Pons (tissue), 1 donor: ENCODE measurements around the gene CRYBA1.

ENCODE experiments used
- DNase-seq: peaks from one replicate; pipeline ENCODE4 v3.0.0-alpha.2; 2016; ENCODE audit warnings: low spot score

The CRYBA1 gene

GRCh38 chr17:29283496-29283895 is 36.8 kb downstream of the CRYBA1 start:
- DNase-seq: no peak

DNA sequence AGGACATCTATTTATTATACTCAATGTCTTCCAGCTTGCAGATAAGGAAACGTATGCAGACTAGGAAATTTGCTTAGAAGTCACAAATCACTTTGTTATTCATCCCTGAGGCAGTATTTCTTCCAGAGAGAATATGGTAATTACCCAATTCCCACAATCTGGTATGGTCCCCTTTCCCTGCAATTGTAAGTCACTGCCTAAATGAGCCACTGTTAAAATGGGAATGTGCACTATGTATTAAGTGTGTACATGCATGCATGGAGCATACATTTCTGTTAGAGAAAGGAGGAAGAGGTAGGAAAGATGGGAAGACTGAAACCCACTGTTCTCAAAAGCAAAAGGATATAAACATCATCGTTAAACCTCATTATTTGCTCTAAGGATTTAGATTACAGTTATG is 37.3 kb downstream of the CRYBA1 start:
- no peak for DNase-seq

DNA sequence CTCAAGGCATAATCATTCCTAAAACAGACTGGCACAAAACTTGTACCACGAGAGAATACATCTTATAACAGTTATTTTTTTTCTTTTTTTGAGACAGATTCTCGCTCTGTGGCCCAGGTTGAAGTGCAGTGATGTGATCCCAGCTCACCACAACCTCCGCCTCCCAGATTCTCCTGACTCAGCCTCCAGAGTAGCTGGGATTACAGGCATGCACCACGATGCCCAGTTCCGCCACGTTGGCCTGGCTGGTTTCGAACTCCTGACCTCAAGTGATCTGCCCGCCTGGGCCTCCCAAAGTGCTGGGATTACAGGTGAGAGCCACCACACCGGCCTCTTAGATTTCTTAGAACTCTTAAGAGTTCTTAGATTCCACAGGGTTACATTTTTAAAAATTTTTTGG is 43.2 kb downstream of the CRYBA1 start:
- DNase-seq: no peak

DNA sequence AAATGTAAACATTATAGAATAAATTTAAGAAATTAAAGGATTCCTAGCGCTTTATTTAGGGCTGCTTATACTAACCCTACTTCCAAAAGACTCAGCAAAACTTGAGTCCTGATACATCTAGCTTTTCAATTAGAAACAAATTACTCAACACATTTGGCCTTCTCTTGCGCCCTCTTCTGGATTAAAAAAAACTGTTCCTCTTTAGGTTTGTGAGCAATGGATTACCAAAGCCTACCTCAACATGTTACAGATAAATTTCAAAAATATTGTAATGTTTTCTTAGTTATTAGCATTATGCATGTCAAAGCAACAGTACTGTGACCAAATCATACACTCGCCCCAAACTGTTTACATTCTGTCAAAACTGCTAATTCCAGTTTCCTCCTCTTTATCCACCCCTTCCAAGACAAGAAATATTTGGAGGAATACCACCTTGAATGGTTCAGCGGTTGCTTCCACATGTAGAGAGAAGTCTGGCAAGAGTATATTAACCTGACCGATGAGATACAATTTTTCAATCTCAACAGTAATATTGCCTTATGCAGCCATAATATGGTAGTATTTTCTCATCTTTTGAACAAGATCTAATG is 44.6 kb downstream of the CRYBA1 start:
- peak; percentile 91 for DNase-seq

GRCh38 chr17:29292071-29292991 is 45.7 kb downstream of the CRYBA1 start:
- peak; percentile 47 for DNase-seq

- peak; percentile 43 for DNase-seq
Observed at GRCh38 chr17:29292992-29293889, 46.6 kb downstream of the CRYBA1 start.

DNA sequence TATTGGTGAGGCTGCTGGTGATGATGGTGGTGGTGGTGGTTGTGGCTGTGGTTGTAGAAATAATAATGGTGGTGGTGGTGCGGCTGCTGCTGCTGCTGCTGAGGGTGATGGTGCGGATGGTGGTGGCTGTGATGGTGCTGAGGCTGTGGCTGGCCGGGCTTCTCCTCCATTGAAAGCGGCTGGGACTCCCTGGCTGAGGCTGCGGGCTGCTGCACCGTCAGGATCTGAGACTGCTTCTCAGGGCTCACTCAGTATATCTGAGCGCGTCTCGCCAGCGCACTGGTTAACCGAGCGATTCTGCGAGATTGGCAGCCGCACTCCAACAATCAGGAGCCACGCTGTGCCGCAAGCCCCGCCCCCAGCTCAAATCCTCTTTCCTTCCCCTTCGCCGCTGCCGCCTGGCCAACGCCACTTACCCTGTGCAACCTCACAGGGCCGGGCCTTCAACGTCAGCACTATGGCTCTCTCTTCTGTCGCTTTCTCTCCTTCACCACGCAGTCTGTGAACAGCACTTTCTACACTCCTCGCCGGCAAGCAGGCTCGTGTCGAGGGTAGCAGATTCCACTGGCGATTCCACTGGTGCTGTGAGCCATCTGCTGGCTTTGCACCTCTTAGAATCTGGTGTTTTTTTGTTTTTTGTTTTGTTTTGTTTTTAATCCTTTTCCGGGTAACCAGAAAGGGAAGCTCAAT is 47.4 kb downstream of the CRYBA1 start, which contains the start of gene NUFIP2:
TSS of gene NUFIP2 (minus strand) at position 259 of the 690 bp plus-strand sequence. CDS start at position 170, 89 bp downstream.
- DNase-seq: peak; percentile 100

DNA sequence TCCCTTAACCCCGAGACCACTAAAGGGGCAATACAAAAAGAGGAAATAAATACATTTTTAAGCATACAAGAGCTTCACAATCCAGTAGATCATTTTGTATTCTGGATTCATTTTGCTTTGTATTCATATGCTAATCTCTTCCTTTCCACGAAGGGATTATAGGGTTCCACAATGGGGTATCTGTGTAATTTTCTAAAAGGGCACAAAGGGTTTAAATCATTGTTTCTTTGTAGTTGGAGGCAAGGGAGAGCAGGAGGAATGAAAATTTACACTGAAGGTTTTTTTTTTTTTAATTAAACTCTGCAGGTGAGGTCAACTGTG is 47.9 kb downstream of the CRYBA1 start:
- DNase-seq: no peak

DNA sequence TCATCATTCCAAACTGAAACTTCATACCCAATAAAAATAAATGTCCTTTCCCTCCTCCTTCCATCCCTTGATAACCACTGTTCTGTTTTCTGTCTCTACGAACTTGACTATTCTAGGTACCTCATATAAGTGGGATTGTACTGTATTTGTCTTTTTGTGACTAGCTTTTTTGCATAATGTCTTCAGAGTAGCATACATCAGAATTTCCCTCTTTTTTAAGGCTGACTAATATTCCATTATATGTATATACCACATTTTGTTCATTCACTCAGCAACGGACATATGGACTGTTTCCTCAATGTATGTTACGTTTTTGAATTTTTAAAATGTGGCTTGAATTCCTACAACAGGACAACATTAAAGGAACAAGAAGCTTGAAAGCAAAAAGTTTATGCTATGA is 48.8 kb downstream of the CRYBA1 start:
- no peak for DNase-seq

DNA sequence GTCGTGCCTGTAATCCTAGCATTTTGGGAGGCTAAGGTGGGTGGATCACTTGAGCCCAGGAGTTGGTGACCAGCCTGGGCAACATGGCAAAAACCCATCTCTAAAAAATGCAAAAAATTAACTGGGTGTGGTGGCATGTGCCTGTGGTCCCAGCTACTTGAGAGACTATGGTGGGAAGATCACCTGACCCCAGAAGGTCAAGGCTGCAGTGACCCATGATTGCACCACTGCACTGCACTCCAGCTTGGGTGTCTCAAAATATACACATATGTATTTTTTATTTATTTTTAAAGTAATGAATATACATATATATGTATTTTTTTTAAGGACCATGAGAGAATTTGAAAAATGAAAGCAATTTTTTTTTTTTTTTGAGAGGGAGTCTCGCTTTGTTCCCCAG is 52.4 kb downstream of the CRYBA1 start:
- DNase-seq: no peak

- DNase-seq: no peak
Observed at GRCh38 chr17:29303386-29303785, 56.7 kb downstream of the CRYBA1 start.
